Glutamatergic neuron (in vitro differentiated cells): ENCODE results near the gene GNA12. TPM values are rescaled to one million over a fixed set of nuclear protein-coding genes. Genes with fewer than 3 reads are reported as not detected.
"Not testable (repeated sequence)": the region's sequence is repeated elsewhere in the genome, so short reads cannot be mapped to it uniquely, and the experiment has no call there.

Experiments
- DNase-seq: peaks from one replicate; pipeline ENCODE4 v3.0.0; 2022
- H3K27ac Mint-ChIP-seq: one replicate; pipeline ENCODE4 v1.8.0; 2020; ENCODE audit warnings: mild to moderate bottlenecking, mixed read lengths, inconsistent platforms; ENCODE audit not compliant: unreplicated experiment
- H3K27me3 Mint-ChIP-seq: one replicate; pipeline ENCODE4 v1.8.0; 2020; ENCODE audit warnings: mild to moderate bottlenecking, moderate library complexity, mixed read lengths, inconsistent platforms; ENCODE audit not compliant: unreplicated experiment
- H3K36me3 Mint-ChIP-seq: one replicate; pipeline ENCODE4 v1.8.0; 2020; ENCODE audit warnings: mild to moderate bottlenecking, mixed read lengths, inconsistent platforms; ENCODE audit not compliant: unreplicated experiment
- H3K4me1 Mint-ChIP-seq: one replicate; pipeline ENCODE4 v1.8.0; 2020; ENCODE audit warnings: mild to moderate bottlenecking, low read depth, mixed read lengths, inconsistent platforms; ENCODE audit not compliant: unreplicated experiment
- H3K4me3 Mint-ChIP-seq: one replicate; pipeline ENCODE4 v1.8.0; 2020; ENCODE audit warnings: mild to moderate bottlenecking, mixed read lengths, inconsistent platforms; ENCODE audit not compliant: unreplicated experiment
- H3K9me3 Mint-ChIP-seq: one replicate; pipeline ENCODE4 v1.8.0; 2020; ENCODE audit warnings: mild to moderate bottlenecking, moderate library complexity, mixed read lengths, inconsistent platforms; ENCODE audit not compliant: unreplicated experiment
- CTCF ChIP-seq: fragments of 200-600 bp; sonication (generic); IDR thresholded peaks from one replicate; pipeline ENCODE4 v1.5.0; 2021; ENCODE audit not compliant: partially characterized antibody, unreplicated experiment
- total RNA-seq: library from RNA; stranded (reverse); fragmentation: NEBNext Ultra II Directional; extraction: Animal tissue kit (Norgen Biotek cat#: 25700); gene quantifications from one replicate; pipeline ENCODE4 v1.2.1, GENCODE V29; 2021; ENCODE audit not compliant: unreplicated experiment

Gene GNA12
- total RNA-seq, 1 donor from 2014 or later = 66.2 TPM

DNA sequence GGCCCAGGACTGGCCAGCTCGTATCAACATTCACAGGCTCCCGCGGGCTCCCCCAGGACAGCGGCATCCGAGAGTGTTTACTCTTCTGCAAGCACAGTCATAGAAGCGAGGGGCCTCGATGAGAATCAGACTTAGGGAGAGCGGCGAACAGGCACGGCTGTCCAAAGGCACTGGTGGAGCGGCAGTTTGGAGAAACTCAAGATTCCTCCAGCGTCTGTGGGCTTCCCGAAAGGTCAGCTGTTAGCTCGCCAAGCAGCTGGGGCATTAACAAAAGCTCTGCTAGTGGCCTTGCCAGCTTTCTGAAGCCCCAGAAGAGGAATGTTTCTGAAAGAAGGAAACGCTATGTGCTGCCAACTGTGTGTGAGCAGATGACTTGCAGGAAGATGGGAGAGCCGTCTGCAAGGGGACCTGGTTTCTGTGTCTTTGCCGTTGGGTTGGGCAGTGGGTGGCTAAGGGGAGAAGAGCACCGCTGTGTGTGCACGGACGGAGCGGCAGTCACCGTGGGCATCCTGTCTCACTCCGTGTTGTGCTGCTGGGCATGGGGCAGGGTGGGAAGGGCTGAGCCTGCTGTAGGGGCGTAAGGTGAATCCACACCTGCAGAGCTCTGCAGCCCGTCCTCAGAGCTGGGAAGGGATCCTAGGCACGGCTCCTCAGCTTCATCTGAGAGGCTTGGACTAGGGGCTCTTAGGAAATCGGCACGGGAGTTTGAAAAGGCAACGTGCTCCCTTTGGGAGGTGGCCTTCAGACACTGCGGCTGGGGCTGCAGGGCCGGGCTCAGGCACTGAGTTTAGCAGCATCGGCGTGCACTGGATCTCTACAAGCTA, 114.0 kb downstream of the GNA12 start:
- no peak for TF ChIP-seq CTCF
- Mint-ChIP-seq H3K4me1 (peaks cover 19% of the 10 kb centered on the region), H3K4me3 (peak overlapping the region; percentile 17), H3K36me3 (peaks cover 16% of the 10 kb centered on the region), H3K27me3 (peaks cover 13% of the 10 kb centered on the region), H3K27ac (peak overlapping the region; percentile 43), H3K9me3 (peaks cover 11% of the 10 kb centered on the region)
- no peak for DNase-seq

GRCh38 chr7:2729031-2729892, 114.8 kb downstream of the GNA12 start:
- H3K36me3 Mint-ChIP-seq = peaks cover 16% of the 10 kb centered on the region
- peaks cover 11% of the 10 kb centered on the region for H3K9me3 Mint-ChIP-seq
- peak overlapping the region; percentile 44 for H3K27ac Mint-ChIP-seq
- no peak for DNase-seq
- H3K27me3 Mint-ChIP-seq = peaks cover 13% of the 10 kb centered on the region
- peaks cover 16% of the 10 kb centered on the region for H3K4me1 Mint-ChIP-seq
- H3K4me3 Mint-ChIP-seq = peak overlapping the region; percentile 21
- TF ChIP-seq CTCF = no peak

DNA sequence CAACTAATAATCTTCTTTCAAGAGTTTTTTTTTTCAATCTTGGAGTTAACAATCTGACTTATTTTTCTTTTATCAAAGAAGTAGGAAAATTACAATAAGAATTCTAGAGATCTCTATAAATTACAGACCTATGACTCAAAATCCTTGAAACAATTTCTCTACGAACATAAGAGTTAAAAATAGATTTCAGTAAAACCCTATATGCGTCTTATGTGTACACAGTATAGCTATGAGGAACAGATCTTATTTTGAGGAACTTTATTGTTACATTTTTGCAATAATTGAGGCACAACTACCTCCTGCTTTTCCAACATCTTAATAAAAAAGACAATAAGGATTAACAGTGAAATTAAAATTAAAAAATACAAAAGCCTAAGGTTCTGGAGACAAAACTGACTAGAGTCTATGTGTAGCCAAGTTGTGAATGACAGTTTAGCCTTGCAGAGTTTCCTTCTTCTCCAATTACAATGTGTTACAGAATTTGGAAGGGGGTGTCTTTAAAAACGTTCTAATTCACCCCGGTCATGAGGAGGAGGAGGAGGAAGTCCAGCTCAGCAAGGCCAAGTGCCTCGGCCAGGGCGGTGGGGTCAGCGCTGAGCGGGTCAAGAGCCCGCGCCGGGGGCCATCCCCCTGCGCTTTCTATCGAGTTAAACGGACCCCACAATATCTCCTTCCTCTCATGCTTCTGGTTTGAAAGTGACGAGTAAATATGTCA, 115.6 kb downstream of the GNA12 start:
- H3K4me3 Mint-ChIP-seq = no peak overlapping the region
- peaks cover 10% of the 10 kb centered on the region for H3K9me3 Mint-ChIP-seq
- DNase-seq = no peak
- no peak for TF ChIP-seq CTCF
- no peak overlapping the region for H3K27ac Mint-ChIP-seq
- peaks cover 13% of the 10 kb centered on the region for H3K27me3 Mint-ChIP-seq
- peaks cover 12% of the 10 kb centered on the region for H3K4me1 Mint-ChIP-seq
- H3K36me3 Mint-ChIP-seq = peaks cover 16% of the 10 kb centered on the region

- H3K4me1 Mint-ChIP-seq = peaks cover 12% of the 10 kb centered on the region
- not testable (repeated sequence) for DNase-seq, H3K9me3 Mint-ChIP-seq, H3K27ac Mint-ChIP-seq, H3K4me3 Mint-ChIP-seq
- peaks cover 14% of the 10 kb centered on the region for H3K36me3 Mint-ChIP-seq
- peaks cover 13% of the 10 kb centered on the region for H3K27me3 Mint-ChIP-seq
These were observed 116.9 kb downstream of the GNA12 start for GRCh38 chr7:2727206-2727605.

GRCh38 chr7:2726316-2727018, 117.6 kb downstream of the GNA12 start:
- no peak overlapping the region for H3K27ac Mint-ChIP-seq
- H3K4me1 Mint-ChIP-seq = peaks cover 12% of the 10 kb centered on the region
- no peak overlapping the region for H3K4me3 Mint-ChIP-seq
- H3K36me3 Mint-ChIP-seq = peaks cover 7% of the 10 kb centered on the region
- H3K9me3 Mint-ChIP-seq = peaks cover 8% of the 10 kb centered on the region
- no peak for DNase-seq
- TF ChIP-seq CTCF = no peak
- peaks cover 10% of the 10 kb centered on the region for H3K27me3 Mint-ChIP-seq
